Fibroblast of the aortic adventitia (primary cell): Measurements from ENCODE around the gene TMEM255B. TPM values are rescaled to one million over a fixed set of nuclear protein-coding genes. Genes with fewer than 3 reads are reported as not detected.

Source experiments
- DNase-seq: peaks from one replicate; pipeline ENCODE4 v3.0.0-alpha.2; 2010; ENCODE audit warnings: low read depth
- H3K4me3 ChIP-seq: 2 replicates; pipeline ENCODE4 v1.5.1; 2011; ENCODE audit warnings: low read depth, mild to moderate bottlenecking, control low read depth, low read length, moderate library complexity
- total RNA-seq: library from RNA; depleted of rRNA; stranded (reverse); fragments of >200 nt; gene quantifications from 2 replicates; pipeline ENCODE4 v1.2.3, GENCODE V29; 2012; ENCODE audit warnings: low replicate concordance
- TF ChIP-seq, protein P1 (sequence below): IDR thresholded peaks from 2 replicates; pipeline ENCODE4 v1.5.1; 2011; ENCODE audit warnings: mild to moderate bottlenecking, low read length, control low read depth, inconsistent platforms; ENCODE audit not compliant: insufficient read depth

TMEM255B gene
- total RNA-seq, 1 donor, result not detected

DNA sequence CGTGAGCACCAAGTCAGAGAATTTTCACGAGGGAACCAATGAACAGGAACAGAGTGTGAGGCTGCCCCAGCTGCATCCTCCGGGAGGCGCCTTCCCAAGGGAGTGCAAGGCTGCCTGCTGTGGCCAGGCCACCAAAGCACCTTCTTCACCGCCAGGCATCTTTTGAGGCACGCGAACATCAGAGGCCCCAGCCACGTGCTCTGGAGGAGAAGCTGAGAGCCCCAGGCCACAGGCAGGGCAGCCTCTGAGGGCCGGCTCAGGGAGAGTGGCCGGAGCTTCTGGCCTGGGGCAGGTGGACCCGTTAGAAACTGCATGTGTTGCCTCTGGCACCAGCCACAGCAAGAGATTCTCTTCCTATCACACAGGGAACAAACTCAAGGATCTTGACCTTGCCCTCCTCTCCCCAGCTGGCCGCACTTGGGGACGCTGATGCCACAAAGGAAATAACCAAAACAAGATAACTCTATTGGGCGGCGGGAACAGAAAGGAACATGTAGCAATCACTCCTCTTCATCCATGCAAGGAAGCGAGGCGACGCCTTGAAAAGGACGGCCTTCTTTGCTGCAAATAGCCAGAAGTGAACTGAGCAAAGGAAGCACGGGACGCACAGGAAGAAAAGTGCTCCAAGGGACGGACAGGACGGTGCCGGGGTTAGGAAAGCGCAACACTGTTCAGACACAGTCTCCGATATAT lies 85.0 kb downstream of the TMEM255B start:
- H3K4me3 ChIP-seq, result no peak overlapping the region
- TF ChIP-seq, protein P1, sequence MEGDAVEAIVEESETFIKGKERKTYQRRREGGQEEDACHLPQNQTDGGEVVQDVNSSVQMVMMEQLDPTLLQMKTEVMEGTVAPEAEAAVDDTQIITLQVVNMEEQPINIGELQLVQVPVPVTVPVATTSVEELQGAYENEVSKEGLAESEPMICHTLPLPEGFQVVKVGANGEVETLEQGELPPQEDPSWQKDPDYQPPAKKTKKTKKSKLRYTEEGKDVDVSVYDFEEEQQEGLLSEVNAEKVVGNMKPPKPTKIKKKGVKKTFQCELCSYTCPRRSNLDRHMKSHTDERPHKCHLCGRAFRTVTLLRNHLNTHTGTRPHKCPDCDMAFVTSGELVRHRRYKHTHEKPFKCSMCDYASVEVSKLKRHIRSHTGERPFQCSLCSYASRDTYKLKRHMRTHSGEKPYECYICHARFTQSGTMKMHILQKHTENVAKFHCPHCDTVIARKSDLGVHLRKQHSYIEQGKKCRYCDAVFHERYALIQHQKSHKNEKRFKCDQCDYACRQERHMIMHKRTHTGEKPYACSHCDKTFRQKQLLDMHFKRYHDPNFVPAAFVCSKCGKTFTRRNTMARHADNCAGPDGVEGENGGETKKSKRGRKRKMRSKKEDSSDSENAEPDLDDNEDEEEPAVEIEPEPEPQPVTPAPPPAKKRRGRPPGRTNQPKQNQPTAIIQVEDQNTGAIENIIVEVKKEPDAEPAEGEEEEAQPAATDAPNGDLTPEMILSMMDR, result no peak
- no peak for DNase-seq

DNA sequence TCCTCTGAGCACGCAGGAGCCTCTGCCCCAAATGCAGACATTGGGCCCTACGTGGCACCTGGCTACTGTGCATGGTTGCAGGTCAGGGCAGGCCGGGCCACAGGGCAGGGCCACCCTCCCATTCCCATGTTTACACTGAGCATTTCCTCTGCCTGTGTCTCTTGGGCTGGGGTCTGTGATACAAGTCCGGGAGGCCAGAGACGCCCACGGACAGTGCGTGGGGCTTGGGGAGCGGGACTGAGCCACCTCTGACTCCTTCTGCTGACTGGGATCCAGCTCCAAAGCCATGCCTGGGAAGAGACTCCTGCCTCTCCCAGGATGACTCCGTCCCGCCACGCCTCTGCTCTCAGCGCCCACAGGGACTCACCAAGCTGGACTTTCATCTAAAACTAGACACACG lies 86.0 kb downstream of the TMEM255B start:
- no peak for DNase-seq
- no peak overlapping the region for H3K4me3 ChIP-seq
- TF ChIP-seq, protein P1, result no peak

DNA sequence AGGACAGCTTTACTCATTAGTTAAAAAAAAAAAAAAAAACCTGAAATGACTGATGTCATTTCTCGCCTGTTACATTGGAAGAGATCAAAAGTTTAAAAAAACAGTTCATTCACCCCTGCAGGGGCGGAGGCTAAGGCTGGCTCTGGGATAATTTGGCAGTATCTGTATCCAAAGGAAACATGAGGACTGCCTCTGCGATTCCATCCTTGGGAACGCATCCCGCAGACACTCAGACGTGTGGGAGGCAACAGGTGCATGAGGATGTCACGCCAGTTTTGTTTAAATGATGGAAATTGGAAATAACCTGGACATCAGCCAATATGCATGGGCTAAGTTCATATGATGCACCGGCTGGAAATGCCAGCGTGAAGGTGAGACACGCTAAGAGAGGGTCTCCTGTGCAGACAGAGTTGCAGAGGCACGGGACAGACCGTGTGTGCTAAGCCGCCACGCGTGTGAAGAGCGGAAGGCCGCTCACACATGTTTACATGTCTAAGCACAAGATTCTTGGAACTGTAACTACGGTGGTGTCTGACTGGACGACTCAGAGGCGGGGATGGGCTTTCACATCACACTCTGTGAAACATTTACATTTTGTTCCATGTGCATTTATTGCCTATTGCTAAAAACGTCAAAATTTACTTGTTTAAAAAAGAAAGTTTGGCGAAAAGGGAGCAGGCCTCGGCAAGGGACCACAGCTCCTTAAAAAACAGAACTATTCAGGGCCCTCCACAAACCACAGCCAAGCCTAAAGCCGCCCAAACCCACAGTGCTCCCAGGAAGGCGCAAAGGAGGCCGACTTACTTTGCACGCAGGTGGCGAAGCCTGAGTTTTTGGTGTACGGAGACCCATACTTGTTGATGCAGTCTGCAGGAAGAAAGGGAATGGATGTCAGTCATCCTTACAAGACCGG lies 87.0 kb downstream of the TMEM255B start:
- TF ChIP-seq, protein P1, result no peak
- no peak for DNase-seq
- H3K4me3 ChIP-seq, result no peak overlapping the region

DNA sequence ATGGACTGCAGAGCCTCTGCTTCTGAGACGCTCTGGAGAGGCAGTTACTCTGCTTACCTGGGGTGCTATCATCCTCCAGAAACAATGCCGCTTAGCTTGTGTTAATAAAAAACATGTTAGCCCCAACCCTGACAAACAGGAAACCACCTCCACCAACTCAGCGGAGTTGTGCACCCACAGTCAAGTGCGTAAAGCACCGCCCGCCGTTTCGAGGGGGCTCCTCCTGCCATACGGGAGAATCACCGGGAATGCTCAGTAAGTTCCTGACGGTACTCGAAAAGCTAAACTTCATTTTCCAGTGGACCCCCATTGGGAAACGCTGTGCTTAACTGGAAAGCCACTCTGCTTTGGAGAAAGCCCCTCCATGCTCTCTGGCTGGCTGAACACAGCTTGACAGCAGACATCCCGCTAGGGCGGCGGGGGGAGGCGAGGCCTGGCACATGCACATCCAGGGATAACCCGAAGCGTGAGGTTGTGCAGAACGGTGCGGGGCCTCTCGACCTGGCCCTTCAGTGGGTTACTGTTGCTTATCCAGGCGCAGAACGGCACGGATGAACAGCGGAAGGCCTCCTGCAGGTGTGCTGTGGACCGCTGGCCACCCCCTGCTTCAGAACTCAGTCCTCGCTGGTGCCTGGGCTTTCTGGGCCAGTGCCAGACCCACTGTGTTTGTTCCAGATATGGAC lies 87.8 kb downstream of the TMEM255B start:
- no peak for DNase-seq
- TF ChIP-seq, protein P1, result no peak
- H3K4me3 ChIP-seq, result no peak overlapping the region

DNA sequence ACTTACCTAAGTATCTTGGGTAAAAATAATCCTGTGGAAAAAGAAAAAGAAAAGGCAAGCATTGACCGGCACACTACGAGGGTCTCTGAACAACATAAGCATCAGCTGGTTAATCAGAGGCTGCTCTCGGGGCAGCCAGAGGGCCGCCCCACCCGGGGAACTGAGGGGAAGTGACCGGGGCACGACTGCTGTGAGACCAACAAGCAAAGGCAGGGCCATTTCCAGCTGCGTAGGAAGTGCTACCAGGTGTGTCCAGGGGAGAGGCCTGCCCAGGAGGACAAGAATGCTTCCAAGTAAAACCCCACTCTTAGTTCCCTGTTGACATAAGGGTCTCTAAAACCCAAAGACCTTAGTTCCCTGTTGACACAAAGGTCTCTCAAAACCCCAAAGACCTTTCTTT lies 89.0 kb downstream of the TMEM255B start:
- no peak overlapping the region for H3K4me3 ChIP-seq
- TF ChIP-seq, protein P1, result no peak
- no peak for DNase-seq

DNA sequence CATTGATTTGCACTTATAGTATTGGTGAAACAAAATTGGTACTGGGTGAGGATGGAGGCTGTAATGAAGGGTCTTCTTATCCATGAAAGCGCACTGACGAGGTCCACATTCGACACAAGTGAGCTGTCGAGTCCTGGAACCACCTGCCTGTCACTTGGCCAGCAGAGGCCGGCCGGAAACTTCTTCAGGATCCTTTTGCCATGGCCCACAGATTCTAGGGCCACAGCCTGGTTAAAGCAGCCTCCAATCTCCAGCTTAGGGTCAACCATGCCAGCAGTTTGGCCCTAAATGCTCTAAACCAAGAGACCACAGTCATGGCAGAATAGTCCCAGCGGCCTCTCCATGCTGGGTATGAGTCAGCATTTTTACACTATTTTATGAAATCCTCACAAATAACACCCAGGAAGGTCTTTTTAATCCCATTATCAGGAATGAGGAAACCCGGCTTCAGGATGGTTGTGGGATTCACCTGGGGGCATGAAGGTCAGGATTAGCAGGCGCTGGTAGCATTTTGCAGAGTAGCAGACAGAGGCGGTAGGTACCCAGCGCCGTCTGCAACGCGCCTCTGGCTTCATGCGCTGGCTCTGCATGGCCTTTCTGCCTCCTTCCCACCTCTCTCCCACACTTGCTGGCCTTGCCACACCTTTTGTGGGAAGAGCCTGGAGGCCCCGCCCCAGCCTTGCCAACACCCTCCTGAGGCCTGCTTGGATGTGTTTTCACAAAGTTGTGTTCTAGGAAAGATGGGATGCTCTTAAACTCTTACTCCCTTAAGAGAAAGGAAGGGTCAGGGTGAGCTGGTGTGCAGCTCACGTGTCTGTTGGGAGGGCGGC lies 89.6 kb downstream of the TMEM255B start:
- TF ChIP-seq, protein P1, result no peak
- no peak for DNase-seq
- H3K4me3 ChIP-seq, result no peak overlapping the region
